IMR-90 (cell line): ENCODE data around the gene NEURL1. TPM values are rescaled to one million over a fixed set of nuclear protein-coding genes. Genes with fewer than 3 reads are reported as not detected.

ENCODE experiments used
- ATAC-seq: fragments of 200-7000 bp; cut with Tn5 transposase; 2 replicates; pipeline ENCODE4 v1.9.1; 2020; ENCODE audit warnings: low read depth, mild to moderate bottlenecking, moderate library complexity
- BruUV-seq: library from RNA; stranded (reverse); fragments of 400-500 nt; replicated peaks from 2 replicates; lab custom pipeline; 2021; lab: Mats Ljungman, UMichigan
- CTCF ChIA-PET: fragments of 300-600 bp; formaldehyde crosslinking; extraction: SDS; loops from one replicate; lab custom pipeline; 2021; ENCODE audit warnings: antibody characterized with exemption; lab: Yijun Ruan, JAX
- POLR2A ChIA-PET: fragments of 300-600 bp; sonication (Branson Sonifier 250); formaldehyde crosslinking; loops from one replicate; lab custom pipeline; 2022; ENCODE audit warnings: antibody characterized with exemption; ENCODE audit not compliant: unreplicated experiment; lab: Charles Lee
- DNase-seq: peaks from one replicate; pipeline ENCODE4 v3.0.0; 2013
- H2AFZ ChIP-seq: replicated peaks from 2 replicates; pipeline ENCODE3; 2013; ENCODE audit warnings: low read length, mild to moderate bottlenecking; ENCODE audit not compliant: poor library complexity
- H2AK5ac ChIP-seq: 2 replicates; pipeline ENCODE4 v1.6.1; 2013; ENCODE audit warnings: low read depth, low read length, inconsistent platforms
- H2AK9ac ChIP-seq: replicated peaks from 2 replicates; pipeline ENCODE3; 2013; ENCODE audit warnings: mild to moderate bottlenecking, low read depth, low read length, moderate library complexity; ENCODE audit not compliant: poor library complexity
- H2BK120ac ChIP-seq: 2 replicates; pipeline ENCODE4 v1.6.1; 2013; ENCODE audit warnings: low read depth, low read length, inconsistent platforms
- H2BK15ac ChIP-seq: 3 replicates; pipeline ENCODE4 v1.6.1; 2013; ENCODE audit warnings: low read depth, low read length, inconsistent platforms
- H2BK20ac ChIP-seq: 2 replicates; pipeline ENCODE4 v1.6.1; 2013; ENCODE audit warnings: low read depth, mild to moderate bottlenecking, inconsistent platforms, low read length, moderate library complexity
- H2BK5ac ChIP-seq: 2 replicates; pipeline ENCODE4 v1.6.1; 2013; ENCODE audit warnings: mild to moderate bottlenecking, low read depth, low read length, inconsistent platforms; ENCODE audit not compliant: poor library complexity, severe bottlenecking
- H3K14ac ChIP-seq: replicated peaks from 2 replicates; pipeline ENCODE4 v1.6.1; 2013; ENCODE audit warnings: low read depth, low read length, inconsistent platforms
- H3K18ac ChIP-seq: 2 replicates; pipeline ENCODE4 v1.6.1; 2013; ENCODE audit warnings: low read depth, low read length, control low read depth
- H3K23ac ChIP-seq: 2 replicates; pipeline ENCODE4 v1.6.1; 2013; ENCODE audit warnings: low read depth, low read length, inconsistent platforms
- H3K27ac ChIP-seq: 2 replicates; pipeline ENCODE4 v1.5.1; 2013; ENCODE audit warnings: mild to moderate bottlenecking, control low read depth, low read length; ENCODE audit not compliant: insufficient read depth
- H3K27me3 ChIP-seq: 2 replicates; pipeline ENCODE4 v1.6.1; 2013; ENCODE audit warnings: low read length; ENCODE audit not compliant: control insufficient read depth, insufficient read depth
- H3K36me3 ChIP-seq: 2 replicates; pipeline ENCODE4 v1.6.1; 2013; ENCODE audit warnings: low read length, mixed read lengths; ENCODE audit not compliant: control insufficient read depth, insufficient read depth
- H3K4ac ChIP-seq: 2 replicates; pipeline ENCODE4 v1.6.1; 2013; ENCODE audit warnings: low read depth, low read length, inconsistent platforms
- H3K4me1 ChIP-seq: 2 replicates; pipeline ENCODE4 v1.6.1; 2013; ENCODE audit warnings: low read length, mixed read lengths; ENCODE audit not compliant: control insufficient read depth, insufficient read depth
- H3K4me2 ChIP-seq: 2 replicates; pipeline ENCODE4 v1.6.1; 2013; ENCODE audit warnings: low read depth, mild to moderate bottlenecking, control low read depth, low read length, moderate library complexity
- H3K4me3 ChIP-seq: 2 replicates; pipeline ENCODE4 v1.5.1; 2013; ENCODE audit warnings: low read depth, mild to moderate bottlenecking, control low read depth, low read length, moderate library complexity; ENCODE audit not compliant: insufficient read depth
- H3K56ac ChIP-seq: 2 replicates; pipeline ENCODE4 v1.6.1; 2013; ENCODE audit warnings: low read length, inconsistent platforms; ENCODE audit not compliant: insufficient read depth; ENCODE audit errors: extremely low read depth
- H3K79me1 ChIP-seq, 2 experiments: 2 replicates each; pipeline ENCODE4 v1.6.1; 2013; ENCODE audit warnings: low read length in 2 of 2, inconsistent platforms in 1 of 2, low read depth in 1 of 2
- H3K9ac ChIP-seq: 2 replicates; pipeline ENCODE4 v1.6.1; 2013; ENCODE audit warnings: low read depth, low read length, control low read depth
- H3K9me1 ChIP-seq: 2 replicates; pipeline ENCODE4 v1.6.1; 2013; ENCODE audit warnings: low read length, inconsistent platforms; ENCODE audit not compliant: insufficient read depth
- H3K9me3 ChIP-seq: 2 replicates; pipeline ENCODE4 v1.6.1; 2013; ENCODE audit warnings: low read length; ENCODE audit not compliant: control insufficient read depth, insufficient read depth
- H4K20me1 ChIP-seq: 2 replicates; pipeline ENCODE4 v1.6.1; 2013; ENCODE audit warnings: low read length, inconsistent platforms; ENCODE audit not compliant: insufficient read depth
- H4K5ac ChIP-seq: 2 replicates; pipeline ENCODE4 v1.6.1; 2013; ENCODE audit warnings: mild to moderate bottlenecking, low read depth, low read length, control low read depth
- H4K8ac ChIP-seq, 2 experiments: 2 replicates each; pipeline ENCODE4 v1.6.1; 2013; ENCODE audit warnings: low read depth in 2 of 2, low read length in 2 of 2, control low read depth in 1 of 2, inconsistent platforms in 1 of 2
- H4K91ac ChIP-seq: 2 replicates; pipeline ENCODE4 v1.6.1; 2013; ENCODE audit warnings: low read depth, low read length, inconsistent platforms; ENCODE audit not compliant: insufficient read depth
- CEBPB ChIP-seq: IDR thresholded peaks from 2 replicates; pipeline ENCODE4 v1.6.1; 2012; ENCODE audit warnings: low read depth, low read length, improper control_type of control experiment
- ELK1 ChIP-seq: fragments of 150-350 bp; IDR thresholded peaks from 2 replicates; pipeline ENCODE4 v1.6.1; 2016; ENCODE audit warnings: low read depth, mild to moderate bottlenecking, low read length, moderate library complexity, borderline replicate concordance
- FOS ChIP-seq: fragments of 150-350 bp; IDR thresholded peaks from 2 replicates; pipeline ENCODE4 v1.6.1; 2016; ENCODE audit warnings: low read depth, low read length
- MAZ ChIP-seq: IDR thresholded peaks from 2 replicates; pipeline ENCODE4 v1.6.1; 2012; ENCODE audit warnings: low read depth, mild to moderate bottlenecking, low read length, improper control_type of control experiment, moderate library complexity, borderline replicate concordance
- MXI1 ChIP-seq: IDR thresholded peaks from 2 replicates; pipeline ENCODE4 v1.6.1; 2012; ENCODE audit warnings: low read depth, mild to moderate bottlenecking, low read length, moderate library complexity, borderline replicate concordance
- RAD21 ChIP-seq: IDR thresholded peaks from 2 replicates; pipeline ENCODE4 v1.6.1; 2012; ENCODE audit warnings: low read length, improper control_type of control experiment
- SMC3 ChIP-seq: fragments of 150-350 bp; IDR thresholded peaks from 2 replicates; pipeline ENCODE4 v1.6.1; 2016; ENCODE audit warnings: low read depth, mild to moderate bottlenecking, antibody characterized with exemption, low read length, moderate library complexity
- WGBS, 2 experiments: methylation state at CpG; one replicate each; pipeline versions ENCODE4 v1.1.5 to v1.1.7; 2013; ENCODE audit warnings: missing lambda C conversion rate in 2 of 2; ENCODE audit not compliant: insufficient read length in 1 of 2; ENCODE audit errors: extremely low coverage in 2 of 2; 5-methylcytosine and 5-hydroxymethylcytosine counted together
- dilution Hi-C: fragments of 300-500 bp; cut with HindIII; formaldehyde crosslinking; loops from one replicate; pipeline ENCODE4 v1.14.3; 2018; ENCODE audit warnings: low sequenced_read_pairs; ENCODE audit not compliant: unreplicated experiment
- in situ Hi-C: fragments of 300-500 bp; cut with MboI; formaldehyde crosslinking; loops from 3 replicates; pipeline ENCODE4 v1.14.3; 2019; ENCODE audit warnings: low sequenced_read_pairs, inconsistent platforms, mixed read lengths
- intact Hi-C: fragments of 100-400 bp; cut with micrococcal nuclease; formaldehyde crosslinking; loops from 2 replicates; pipeline ENCODE4 v1.10.0; 2022
- polyA plus RNA-seq, 3 experiments: library from polyadenylated mRNA; depleted of rRNA; stranded (reverse); fragments of >200 nt; gene quantifications; 2 replicates each; pipeline ENCODE4 v1.2.3, GENCODE V29; 2012; ENCODE audit warnings: low replicate concordance in 1 of 3
- total RNA-seq: library from RNA; depleted of rRNA; stranded (reverse); fragments of >200 nt; gene quantifications from 2 replicates; pipeline ENCODE4 v1.2.3, GENCODE V29; 2012

NEURL1 gene
- total and polyA plus RNA-seq, 2 of the 4 experiments (the other 2 are of a cell fraction): 0.36 to 0.82 TPM

GRCh38 chr10:103553743-103554487 lies 60.4 kb downstream of the NEURL1 start:
- peaks cover 7% of the 10 kb centered on the region for H3K4me1 ChIP-seq
- no peak overlapping the region for H3K4ac ChIP-seq
- H4K8ac ChIP-seq: no peak overlapping the region
- no peak overlapping the region for H3K4me2 ChIP-seq
- no peak overlapping the region for H2AFZ ChIP-seq
- no peak overlapping the region for H4K5ac ChIP-seq
- no peaks in the 10 kb centered on the region for H3K36me3 ChIP-seq
- no peak overlapping the region for H4K91ac ChIP-seq
- H3K9me1 ChIP-seq: peaks cover 13% of the 10 kb centered on the region
- ATAC-seq: no peak
- peaks cover 5% of the 10 kb centered on the region for H4K20me1 ChIP-seq
- 0 out of 3 replicates have a peak overlapping the region, but pooled peaks have one; percentile 41 for H2BK15ac ChIP-seq
- 89% methylated on average over 3 of the region's 8 CpGs; no CpG with 5 or more reads in 1 of the 2 experiments for WGBS, 2 experiments
- in situ Hi-C loops (no loop called here), intact Hi-C loops (no loop called here), dilution Hi-C loops (no loop called here)
- CTCF ChIA-PET: no interaction called here
- H2BK120ac ChIP-seq: no peak overlapping the region
- H3K9me3 ChIP-seq: no peaks in the 10 kb centered on the region
- H3K27ac ChIP-seq: no peak overlapping the region
- H3K23ac ChIP-seq: 0 out of 2 replicates have a peak overlapping the region, but pooled peaks have one; percentile 50
- no peak for DNase-seq
- no peak overlapping the region for H3K56ac ChIP-seq
- H2BK20ac ChIP-seq: peak overlapping the region; percentile 9; the same call in 1 of the 2 replicates
- no TSS peak for BruUV-seq
- H3K14ac ChIP-seq: no peak overlapping the region
- H3K18ac ChIP-seq: no peak overlapping the region
- no peak for TF ChIP-seq RAD21
- TF ChIP-seq ELK1: no peak
- TF ChIP-seq MXI1: no peak
- TF ChIP-seq MAZ: no peak
- no peak for TF ChIP-seq CEBPB
- TF ChIP-seq FOS: no peak
- TF ChIP-seq SMC3: no peak
- peak overlapping the region; percentile 72; the same call in 1 of the 2 replicates for H2AK5ac ChIP-seq
- no peak overlapping the region for H2AK9ac ChIP-seq
- no peaks in the 10 kb centered on the region for H3K79me1 ChIP-seq
- no peak overlapping the region for H3K9ac ChIP-seq
- peaks cover 62% of the 10 kb centered on the region for H3K27me3 ChIP-seq
- no peak overlapping the region for H2BK5ac ChIP-seq
- POLR2A ChIA-PET: no interaction called here
- H3K4me3 ChIP-seq: no peak overlapping the region
